22Rv1 (cell line): ENCODE results near the gene EMCN.

Experiments
- ZFX ChIP-seq: fragments of 450-650 bp; IDR thresholded peaks from 2 replicates; pipeline ENCODE4 v1.6.1; 2017; ENCODE audit warnings: antibody characterized with exemption, borderline replicate concordance
- TF ChIP-seq, protein P1 (sequence below): fragments of 450-650 bp; IDR thresholded peaks from 2 replicates; pipeline ENCODE4 v1.5.1; 2017; ENCODE audit warnings: mild to moderate bottlenecking

DNA sequence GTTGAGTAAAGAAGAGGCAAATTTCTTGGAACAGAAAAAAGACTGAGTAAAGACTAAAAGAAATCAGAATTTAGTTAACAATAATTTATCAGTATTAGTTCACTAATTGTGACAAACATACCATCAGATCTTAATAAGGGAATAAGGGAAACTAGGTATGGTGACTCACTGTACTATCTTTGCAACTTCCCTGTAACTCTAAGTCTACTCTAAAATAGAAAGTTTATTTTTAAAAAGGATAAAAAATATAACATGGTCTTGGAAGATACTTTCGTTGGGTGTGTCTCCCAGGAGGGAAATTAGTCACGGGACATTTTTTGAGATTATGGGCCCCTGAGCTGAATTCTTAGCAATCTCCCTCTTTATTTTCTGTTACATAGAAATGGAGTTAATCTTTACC lies 97.3 kb downstream of the EMCN start:
- TF ChIP-seq, protein P1, sequence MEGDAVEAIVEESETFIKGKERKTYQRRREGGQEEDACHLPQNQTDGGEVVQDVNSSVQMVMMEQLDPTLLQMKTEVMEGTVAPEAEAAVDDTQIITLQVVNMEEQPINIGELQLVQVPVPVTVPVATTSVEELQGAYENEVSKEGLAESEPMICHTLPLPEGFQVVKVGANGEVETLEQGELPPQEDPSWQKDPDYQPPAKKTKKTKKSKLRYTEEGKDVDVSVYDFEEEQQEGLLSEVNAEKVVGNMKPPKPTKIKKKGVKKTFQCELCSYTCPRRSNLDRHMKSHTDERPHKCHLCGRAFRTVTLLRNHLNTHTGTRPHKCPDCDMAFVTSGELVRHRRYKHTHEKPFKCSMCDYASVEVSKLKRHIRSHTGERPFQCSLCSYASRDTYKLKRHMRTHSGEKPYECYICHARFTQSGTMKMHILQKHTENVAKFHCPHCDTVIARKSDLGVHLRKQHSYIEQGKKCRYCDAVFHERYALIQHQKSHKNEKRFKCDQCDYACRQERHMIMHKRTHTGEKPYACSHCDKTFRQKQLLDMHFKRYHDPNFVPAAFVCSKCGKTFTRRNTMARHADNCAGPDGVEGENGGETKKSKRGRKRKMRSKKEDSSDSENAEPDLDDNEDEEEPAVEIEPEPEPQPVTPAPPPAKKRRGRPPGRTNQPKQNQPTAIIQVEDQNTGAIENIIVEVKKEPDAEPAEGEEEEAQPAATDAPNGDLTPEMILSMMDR = no peak
- TF ChIP-seq ZFX = no peak
